ENCODE measurements around the gene PHLDB2.

PHLDB2 gene

DNA sequence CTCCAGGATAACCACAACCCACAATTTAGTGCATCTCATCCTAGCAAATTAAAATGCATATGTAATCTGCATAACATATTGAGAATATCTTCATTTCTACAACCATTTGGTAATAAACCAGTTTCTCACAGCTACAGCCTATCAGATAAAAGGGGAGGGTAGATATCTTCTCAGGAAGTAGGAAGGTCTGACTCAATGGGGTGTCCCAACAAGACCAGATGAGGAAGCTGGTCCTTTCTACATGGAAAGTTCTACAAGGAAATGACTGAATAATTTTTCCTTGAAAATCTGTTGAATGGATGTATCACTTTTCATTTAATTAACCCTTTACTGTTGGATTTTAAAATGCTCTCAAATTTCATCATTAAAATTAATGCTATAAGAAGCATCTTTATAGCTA lies 158.0 kb downstream of the PHLDB2 start:
- H3K9ac ChIP-seq (ENCODE audit: low read length): no peak overlapping the region
- H2BK15ac ChIP-seq (ENCODE audit: low read depth, poor library complexity, severe bottlenecking): no peak overlapping the region
- H2AK5ac ChIP-seq (ENCODE audit: low read length, severe bottlenecking): no peak overlapping the region
- H3K36me3 ChIP-seq (ENCODE audit: control insufficient read depth in 1 of 2, insufficient read depth in 2 of 2, low read depth in 1 of 2, low read length in 2 of 2): peaks cover 0 to 6% of the 10 kb centered on the region in 2 experiments
- no peaks in the 10 kb centered on the region for H3K9me3 ChIP-seq (ENCODE audit: control insufficient read depth, low read length)
- peak; percentile 6 for DNase-seq
- H4K8ac ChIP-seq (ENCODE audit: low read length): no peak overlapping the region
- H3K79me1 ChIP-seq (replicated peaks; ENCODE audit: low read length, poor library complexity, severe bottlenecking): peaks cover 2% of the 10 kb centered on the region
- H3K4me1 ChIP-seq (ENCODE audit: control insufficient read depth, insufficient read depth, low read depth, low read length): peaks cover 12% of the 10 kb centered on the region
- no peak overlapping the region for H2BK5ac ChIP-seq (ENCODE audit: low read depth, low read length, poor library complexity, severe bottlenecking)
- H2BK12ac ChIP-seq (ENCODE audit: low read length in 2 of 2): no peak overlapping the region
- no peak overlapping the region for H3K27ac ChIP-seq (ENCODE audit: low read length, poor library complexity, severe bottlenecking)
- H3K18ac ChIP-seq (ENCODE audit: low read depth in 1 of 2, low read length in 2 of 2): no peak overlapping the region
- no peak overlapping the region for H4K91ac ChIP-seq (ENCODE audit: low read length)
- no peak overlapping the region for H2AFZ ChIP-seq (ENCODE audit: low read depth, low read length)
- H2BK120ac ChIP-seq (ENCODE audit: low read depth, low read length): no peak overlapping the region
- no peak overlapping the region for H3K4me2 ChIP-seq (ENCODE audit: low read length, poor library complexity, severe bottlenecking)
- H3K23ac ChIP-seq (ENCODE audit: low read length in 2 of 2): no peak overlapping the region
- no peaks in the 10 kb centered on the region for H3K27me3 ChIP-seq (ENCODE audit: control insufficient read depth in 1 of 2, insufficient read depth in 1 of 2, low read length in 2 of 2)
- no peak overlapping the region for H3K4ac ChIP-seq (ENCODE audit: low read depth in 1 of 2, low read length in 2 of 2)
- H3K14ac ChIP-seq (ENCODE audit: low read length in 2 of 2): no peak overlapping the region
- no peak overlapping the region for H3K4me3 ChIP-seq (ENCODE audit: insufficient read depth in 1 of 2, low read depth in 1 of 2, low read length in 2 of 2)

DNA sequence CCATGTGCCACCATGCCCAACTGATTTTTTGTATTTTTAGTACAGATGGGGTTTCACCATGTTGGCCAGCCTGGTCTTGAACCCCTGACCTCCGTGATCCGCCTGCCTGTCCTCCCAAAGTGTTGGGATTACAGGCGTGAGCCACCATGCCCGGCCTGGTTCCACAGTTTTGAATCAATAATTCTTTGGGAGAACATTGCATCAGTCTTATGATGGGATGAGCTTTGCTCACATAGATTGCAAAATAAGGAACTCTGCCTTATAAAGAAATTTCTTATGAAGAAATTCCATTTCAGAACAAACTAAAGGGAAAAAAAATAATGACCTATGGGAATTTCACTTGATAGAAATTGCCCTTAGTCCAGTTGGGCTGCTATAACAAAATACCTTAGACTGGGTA lies 159.6 kb downstream of the PHLDB2 start:
- Histone ChIP-seq H3K4me2 (ENCODE audit: low read length, poor library complexity, severe bottlenecking) (no peak overlapping the region), H2BK15ac (ENCODE audit: low read depth, poor library complexity, severe bottlenecking) (no peak overlapping the region), H3K9me3 (ENCODE audit: control insufficient read depth, low read length) (no peaks in the 10 kb centered on the region), H3K9ac (ENCODE audit: low read length) (no peak overlapping the region), H2AK5ac (ENCODE audit: low read length, severe bottlenecking) (no peak overlapping the region), H2BK12ac (ENCODE audit: low read length in 2 of 2) (no peak overlapping the region), H3K4ac (ENCODE audit: low read depth in 1 of 2, low read length in 2 of 2) (no peak overlapping the region), H2BK120ac (ENCODE audit: low read depth, low read length) (no peak overlapping the region), H3K4me3 (ENCODE audit: insufficient read depth in 1 of 2, low read depth in 1 of 2, low read length in 2 of 2) (no peak overlapping the region), H2BK5ac (ENCODE audit: low read depth, low read length, poor library complexity, severe bottlenecking) (no peak overlapping the region), H2AFZ (ENCODE audit: low read depth, low read length) (no peak overlapping the region), H3K4me1 (ENCODE audit: control insufficient read depth, insufficient read depth, low read depth, low read length) (peaks cover 7% of the 10 kb centered on the region), H3K27me3 (ENCODE audit: control insufficient read depth in 1 of 2, insufficient read depth in 1 of 2, low read length in 2 of 2) (no peaks in the 10 kb centered on the region), H3K18ac (ENCODE audit: low read depth in 1 of 2, low read length in 2 of 2) (no peak overlapping the region), H3K79me1 (replicated peaks; ENCODE audit: low read length, poor library complexity, severe bottlenecking) (no peaks in the 10 kb centered on the region), H3K27ac (ENCODE audit: low read length, poor library complexity, severe bottlenecking) (no peak overlapping the region), H3K23ac (ENCODE audit: low read length in 2 of 2) (no peak overlapping the region), H3K14ac (ENCODE audit: low read length in 2 of 2) (no peak overlapping the region), H4K91ac (ENCODE audit: low read length) (no peak overlapping the region), H4K8ac (ENCODE audit: low read length) (no peak overlapping the region), H3K36me3 (ENCODE audit: control insufficient read depth in 1 of 2, insufficient read depth in 2 of 2, low read depth in 1 of 2, low read length in 2 of 2) (peaks cover 0 to 3% of the 10 kb centered on the region in 2 experiments)
- DNase-seq: no peak
- 94% methylated on average over 4 of the region's 4 CpGs for WGBS

DNA sequence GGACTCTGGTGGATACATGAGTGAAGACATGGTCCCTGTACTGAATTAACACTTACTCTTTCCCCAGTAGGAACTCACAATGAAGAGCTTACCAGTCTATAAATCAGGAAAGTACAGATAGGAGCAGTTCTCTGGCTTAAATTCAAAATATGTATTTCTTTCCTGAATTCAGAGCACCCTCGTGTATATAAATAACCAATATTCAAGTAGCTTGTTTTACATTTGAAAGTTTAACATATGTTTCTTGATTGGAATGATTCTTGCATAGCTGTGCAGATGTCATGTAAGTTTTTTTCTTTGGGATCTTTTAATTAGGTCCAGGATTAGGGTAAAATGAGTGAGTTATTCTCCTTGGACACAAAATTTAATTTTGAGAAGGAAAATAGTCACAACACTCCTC lies 160.7 kb downstream of the PHLDB2 start:
- no peak overlapping the region for H2BK15ac ChIP-seq (ENCODE audit: low read depth, poor library complexity, severe bottlenecking)
- H3K27me3 ChIP-seq (ENCODE audit: control insufficient read depth in 1 of 2, insufficient read depth in 1 of 2, low read length in 2 of 2): no peaks in the 10 kb centered on the region
- H3K23ac ChIP-seq (ENCODE audit: low read length in 2 of 2): no peak overlapping the region
- H3K9me3 ChIP-seq (ENCODE audit: control insufficient read depth, low read length): no peaks in the 10 kb centered on the region
- H2BK5ac ChIP-seq (ENCODE audit: low read depth, low read length, poor library complexity, severe bottlenecking): peak overlapping the region; percentile 25
- H3K18ac ChIP-seq (ENCODE audit: low read depth in 1 of 2, low read length in 2 of 2): no peak overlapping the region
- no peak overlapping the region for H3K4me2 ChIP-seq (ENCODE audit: low read length, poor library complexity, severe bottlenecking)
- peaks cover 0 to 3% of the 10 kb centered on the region in 2 experiments for H3K36me3 ChIP-seq (ENCODE audit: control insufficient read depth in 1 of 2, insufficient read depth in 2 of 2, low read depth in 1 of 2, low read length in 2 of 2)
- no peaks in the 10 kb centered on the region for H3K79me1 ChIP-seq (replicated peaks; ENCODE audit: low read length, poor library complexity, severe bottlenecking)
- H2BK120ac ChIP-seq (ENCODE audit: low read depth, low read length): no peak overlapping the region
- peak overlapping the region; percentile 30 for H3K27ac ChIP-seq (ENCODE audit: low read length, poor library complexity, severe bottlenecking)
- H3K9ac ChIP-seq (ENCODE audit: low read length): no peak overlapping the region
- no peak overlapping the region for H2AFZ ChIP-seq (ENCODE audit: low read depth, low read length)
- H3K4me3 ChIP-seq (ENCODE audit: insufficient read depth in 1 of 2, low read depth in 1 of 2, low read length in 2 of 2): no peak overlapping the region
- no peak overlapping the region for H2AK5ac ChIP-seq (ENCODE audit: low read length, severe bottlenecking)
- H2BK12ac ChIP-seq (ENCODE audit: low read length in 2 of 2): no peak overlapping the region
- no peak overlapping the region for H4K91ac ChIP-seq (ENCODE audit: low read length)
- H3K14ac ChIP-seq (ENCODE audit: low read length in 2 of 2): no peak overlapping the region
- no peak overlapping the region for H3K4ac ChIP-seq (ENCODE audit: low read depth in 1 of 2, low read length in 2 of 2)
- no peak for DNase-seq
- no peak overlapping the region for H4K8ac ChIP-seq (ENCODE audit: low read length)
- peaks cover 7% of the 10 kb centered on the region for H3K4me1 ChIP-seq (ENCODE audit: control insufficient read depth, insufficient read depth, low read depth, low read length)
- WGBS: no CpG with 5 or more reads among the region's 1 CpG

DNA sequence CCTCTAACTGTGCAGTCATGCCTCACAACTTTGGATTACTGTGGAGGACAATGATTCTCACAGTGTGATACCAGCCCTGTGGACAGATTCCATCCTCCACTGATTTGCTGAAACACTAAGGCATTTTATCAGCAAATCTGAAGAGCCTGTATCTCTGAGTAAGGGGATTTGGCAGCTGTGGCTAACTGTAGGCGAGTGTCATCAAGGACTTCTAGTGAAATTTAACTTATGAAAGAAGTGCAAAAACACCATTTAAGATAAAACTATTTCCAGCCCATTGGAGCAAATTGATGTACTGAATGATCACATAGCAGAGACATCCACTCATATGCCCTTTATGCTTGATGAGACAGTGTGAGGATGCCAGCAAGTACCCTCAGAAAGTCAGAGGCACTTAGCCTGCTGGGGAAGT lies 161.6 kb downstream of the PHLDB2 start:
- H3K4me3 ChIP-seq (ENCODE audit: insufficient read depth in 1 of 2, low read depth in 1 of 2, low read length in 2 of 2): no peak overlapping the region
- H3K4ac ChIP-seq (ENCODE audit: low read depth in 1 of 2, low read length in 2 of 2): no peak overlapping the region
- peaks cover 7% of the 10 kb centered on the region for H3K4me1 ChIP-seq (ENCODE audit: control insufficient read depth, insufficient read depth, low read depth, low read length)
- no peak overlapping the region for H3K4me2 ChIP-seq (ENCODE audit: low read length, poor library complexity, severe bottlenecking)
- no peaks in the 10 kb centered on the region for H3K36me3 ChIP-seq (ENCODE audit: control insufficient read depth in 1 of 2, insufficient read depth in 2 of 2, low read depth in 1 of 2, low read length in 2 of 2)
- no peak overlapping the region for H4K91ac ChIP-seq (ENCODE audit: low read length)
- no peak overlapping the region for H3K18ac ChIP-seq (ENCODE audit: low read depth in 1 of 2, low read length in 2 of 2)
- peak overlapping the region; percentile 90 for H3K27ac ChIP-seq (ENCODE audit: low read length, poor library complexity, severe bottlenecking)
- no peak overlapping the region for H3K14ac ChIP-seq (ENCODE audit: low read length in 2 of 2)
- H3K27me3 ChIP-seq (ENCODE audit: control insufficient read depth in 1 of 2, insufficient read depth in 1 of 2, low read length in 2 of 2): no peaks in the 10 kb centered on the region
- H2BK120ac ChIP-seq (ENCODE audit: low read depth, low read length): no peak overlapping the region
- H2BK15ac ChIP-seq (ENCODE audit: low read depth, poor library complexity, severe bottlenecking): no peak overlapping the region
- no peak overlapping the region for H3K23ac ChIP-seq (ENCODE audit: low read length in 2 of 2)
- no peak for DNase-seq
- H2AFZ ChIP-seq (ENCODE audit: low read depth, low read length): no peak overlapping the region
- no CpG with 5 or more reads among the region's 1 CpG for WGBS
- no peak overlapping the region for H4K8ac ChIP-seq (ENCODE audit: low read length)
- no peaks in the 10 kb centered on the region for H3K9me3 ChIP-seq (ENCODE audit: control insufficient read depth, low read length)
- no peak overlapping the region for H3K9ac ChIP-seq (ENCODE audit: low read length)
- no peaks in the 10 kb centered on the region for H3K79me1 ChIP-seq (replicated peaks; ENCODE audit: low read length, poor library complexity, severe bottlenecking)
- H2BK12ac ChIP-seq (ENCODE audit: low read length in 2 of 2): no peak overlapping the region
- H2AK5ac ChIP-seq (ENCODE audit: low read length, severe bottlenecking): no peak overlapping the region
- no peak overlapping the region for H2BK5ac ChIP-seq (ENCODE audit: low read depth, low read length, poor library complexity, severe bottlenecking)
